ENCODE measurements around the gene ZNF692. TPM values are rescaled to one million over a fixed set of nuclear protein-coding genes. Genes with fewer than 3 reads are reported as not detected.

The ZNF692 gene
- total RNA-seq, 1 donor from 2014 or later = 23.0 TPM

Small RNA genes within 50 kb of the gene (microRNA-seq; reads per million reads assigned to microRNA genes)
- gene MIR3124 = 6.2 reads per million, percentile 18 among the genes with 10 or more reads in this experiment

Other genes starting within 250 kb of the ZNF692 start
- gene OR2T11, start 224.0 kb downstream of the ZNF692 start, total RNA-seq = not detected
- gene OR2T35, start 213.8 kb downstream of the ZNF692 start, total RNA-seq = not detected
- not detected for gene OR2T27, start 203.6 kb downstream of the ZNF692 start, total RNA-seq
- gene OR14I1, start 156.3 kb downstream of the ZNF692 start, total RNA-seq = not detected
- not detected for gene LYPD8, start 103.3 kb downstream of the ZNF692 start, total RNA-seq
- 18.0 TPM for gene SH3BP5L, start 33.2 kb downstream of the ZNF692 start, total RNA-seq
- 43.1 TPM for gene ZNF672, start 20.9 kb downstream of the ZNF692 start, total RNA-seq
- 3.9 TPM for gene PGBD2, start 47.1 kb upstream of the ZNF692 start, total RNA-seq